Subcutaneous adipose tissue (tissue), 4 donors: Measurements from ENCODE around the gene PPFIA4. TPM values are rescaled to one million over a fixed set of nuclear protein-coding genes. Genes with fewer than 3 reads are reported as not detected.

ENCODE experiments used
- CTCF ChIP-seq: fragments of 450-650 bp; IDR thresholded peaks from one replicate; pipeline ENCODE4 v1.5.1; 2016; ENCODE audit warnings: low read depth, mild to moderate bottlenecking, control low read depth, antibody characterized with exemption, moderate library complexity
- total RNA-seq, 4 donors: library from RNA; depleted of rRNA; stranded (reverse); fragments of >200 nt; gene quantifications; one replicate each; pipeline ENCODE4 v1.1.0, GENCODE V29; 2016

Gene PPFIA4
- total RNA-seq, 4 donors from 2014 or later = 0.16 to 0.19 (median 0.17) TPM; not detected in 1

- TF ChIP-seq CTCF = no peak
Observed at GRCh38 chr1:203095061-203095690, 68.9 kb downstream of the PPFIA4 start.

GRCh38 chr1:203096566-203096965, 70.3 kb downstream of the PPFIA4 start:
- TF ChIP-seq CTCF = no peak

- TF ChIP-seq CTCF = no peak
Observed at GRCh38 chr1:203097001-203097400, 70.7 kb downstream of the PPFIA4 start.

GRCh38 chr1:203098445-203098844, 72.2 kb downstream of the PPFIA4 start:
- TF ChIP-seq CTCF = no peak

- no peak for TF ChIP-seq CTCF
Observed at GRCh38 chr1:203098914-203099520, 72.7 kb downstream of the PPFIA4 start.

- no peak for TF ChIP-seq CTCF
Observed at GRCh38 chr1:203099805-203100515, 73.7 kb downstream of the PPFIA4 start.

GRCh38 chr1:203100516-203100869, 74.2 kb downstream of the PPFIA4 start:
- TF ChIP-seq CTCF = no peak
